NCI-H1694 (cell line): Measurements from ENCODE around the gene CCDC34.
"Not testable (repeated sequence)": the region's sequence is repeated elsewhere in the genome, so short reads cannot be mapped to it uniquely, and the experiment has no call there.

Experiments
- DNase-seq: peaks from one replicate; lab custom pipeline; 2025; lab: John Stamatoyannopoulos, UW

Gene CCDC34

GRCh38 chr11:27321340-27321739 is 41.7 kb downstream of the CCDC34 start:
- not testable (repeated sequence) for DNase-seq

GRCh38 chr11:27319072-27319471 is 43.9 kb downstream of the CCDC34 start:
- no peak for DNase-seq

- no peak for DNase-seq
Observed at GRCh38 chr11:27317751-27318150, 45.3 kb downstream of the CCDC34 start.

GRCh38 chr11:27315836-27316235 is 47.2 kb downstream of the CCDC34 start:
- no peak for DNase-seq

- DNase-seq, result no peak
Observed at GRCh38 chr11:27313157-27313821, 49.7 kb downstream of the CCDC34 start.

- DNase-seq, result no peak
Observed at GRCh38 chr11:27312110-27312509, 50.9 kb downstream of the CCDC34 start.

- DNase-seq, result no peak
Observed at GRCh38 chr11:27310707-27311106, 52.3 kb downstream of the CCDC34 start.

GRCh38 chr11:27310182-27310581 is 52.8 kb downstream of the CCDC34 start:
- DNase-seq, result no peak

GRCh38 chr11:27309046-27309445 is 54.0 kb downstream of the CCDC34 start:
- DNase-seq, result no peak

- DNase-seq, result no peak
Observed at GRCh38 chr11:27307232-27307631, 55.8 kb downstream of the CCDC34 start.

GRCh38 chr11:27305751-27306150 is 57.3 kb downstream of the CCDC34 start:
- no peak for DNase-seq

- no peak for DNase-seq
Observed at GRCh38 chr11:27304514-27304913, 58.5 kb downstream of the CCDC34 start.

- no peak for DNase-seq
Observed at GRCh38 chr11:27303903-27304302, 59.1 kb downstream of the CCDC34 start.

- no peak for DNase-seq
Observed at GRCh38 chr11:27300974-27301373, 62.0 kb downstream of the CCDC34 start.

- DNase-seq, result no peak
Observed at GRCh38 chr11:27297616-27298015, 65.4 kb downstream of the CCDC34 start.

- peak; percentile 24 for DNase-seq
Observed at GRCh38 chr11:27296497-27296896, 66.5 kb downstream of the CCDC34 start.

- no peak for DNase-seq
Observed at GRCh38 chr11:27295928-27296327, 67.1 kb downstream of the CCDC34 start.

GRCh38 chr11:27294654-27295053 is 68.4 kb downstream of the CCDC34 start:
- DNase-seq, result no peak

GRCh38 chr11:27293515-27294417 is 69.2 kb downstream of the CCDC34 start:
- DNase-seq, result no peak

- no peak for DNase-seq
Observed at GRCh38 chr11:27292637-27293010, 70.4 kb downstream of the CCDC34 start.

GRCh38 chr11:27291954-27292636 is 70.9 kb downstream of the CCDC34 start:
- no peak for DNase-seq

- DNase-seq, result no peak
Observed at GRCh38 chr11:27291302-27291889, 71.6 kb downstream of the CCDC34 start.
